GM18499 (cell line): ENCODE measurements around the gene OPN4.

Source experiments
- ATAC-seq: cut with Tn5 transposase; IDR thresholded peaks from one replicate; pipeline ENCODE4 v1.9.1; 2021; ENCODE audit warnings: moderate number of reproducible peaks; ENCODE audit not compliant: insufficient read depth, unreplicated experiment

Gene OPN4

DNA sequence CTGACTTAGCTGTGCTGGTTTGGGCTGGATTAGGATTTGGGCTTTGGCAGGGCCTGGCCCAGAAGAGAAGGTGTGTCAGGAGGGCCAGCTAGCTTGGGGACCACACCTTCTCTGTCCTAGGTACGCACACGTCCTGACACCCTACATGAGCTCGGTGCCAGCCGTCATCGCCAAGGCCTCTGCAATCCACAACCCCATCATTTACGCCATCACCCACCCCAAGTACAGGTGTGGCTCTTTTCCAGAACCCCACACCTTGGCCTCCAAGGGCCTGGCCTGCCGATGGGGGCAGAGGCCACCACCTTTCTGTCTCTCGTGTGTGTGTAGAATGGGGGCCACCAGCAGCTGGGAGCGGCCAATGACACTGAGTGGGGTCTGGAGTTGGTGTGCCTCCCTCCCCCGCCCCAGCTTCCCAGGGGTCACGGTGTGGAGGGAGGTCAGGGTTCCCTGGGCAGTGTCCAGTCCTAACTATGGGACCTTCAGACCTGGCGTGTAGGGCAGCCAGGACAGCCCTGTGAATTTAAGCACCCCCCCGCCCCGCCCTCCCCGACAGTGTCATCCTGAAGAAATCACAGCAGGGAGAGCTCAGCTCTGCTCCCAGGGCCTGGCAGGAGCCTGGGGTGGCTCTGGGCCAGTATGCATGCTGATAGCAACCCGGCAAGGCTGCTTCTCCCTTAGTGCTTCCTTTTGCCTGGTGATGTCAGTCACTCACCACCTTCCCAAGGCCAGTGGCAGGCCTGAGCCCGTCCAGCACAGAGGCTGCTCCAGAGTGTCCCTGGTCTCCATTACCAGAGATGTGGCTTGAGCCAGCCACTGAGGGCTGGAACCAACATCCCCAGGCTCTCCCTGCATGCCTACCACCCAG is 7.0 kb downstream of the OPN4 start:
- ATAC-seq, result no peak

DNA sequence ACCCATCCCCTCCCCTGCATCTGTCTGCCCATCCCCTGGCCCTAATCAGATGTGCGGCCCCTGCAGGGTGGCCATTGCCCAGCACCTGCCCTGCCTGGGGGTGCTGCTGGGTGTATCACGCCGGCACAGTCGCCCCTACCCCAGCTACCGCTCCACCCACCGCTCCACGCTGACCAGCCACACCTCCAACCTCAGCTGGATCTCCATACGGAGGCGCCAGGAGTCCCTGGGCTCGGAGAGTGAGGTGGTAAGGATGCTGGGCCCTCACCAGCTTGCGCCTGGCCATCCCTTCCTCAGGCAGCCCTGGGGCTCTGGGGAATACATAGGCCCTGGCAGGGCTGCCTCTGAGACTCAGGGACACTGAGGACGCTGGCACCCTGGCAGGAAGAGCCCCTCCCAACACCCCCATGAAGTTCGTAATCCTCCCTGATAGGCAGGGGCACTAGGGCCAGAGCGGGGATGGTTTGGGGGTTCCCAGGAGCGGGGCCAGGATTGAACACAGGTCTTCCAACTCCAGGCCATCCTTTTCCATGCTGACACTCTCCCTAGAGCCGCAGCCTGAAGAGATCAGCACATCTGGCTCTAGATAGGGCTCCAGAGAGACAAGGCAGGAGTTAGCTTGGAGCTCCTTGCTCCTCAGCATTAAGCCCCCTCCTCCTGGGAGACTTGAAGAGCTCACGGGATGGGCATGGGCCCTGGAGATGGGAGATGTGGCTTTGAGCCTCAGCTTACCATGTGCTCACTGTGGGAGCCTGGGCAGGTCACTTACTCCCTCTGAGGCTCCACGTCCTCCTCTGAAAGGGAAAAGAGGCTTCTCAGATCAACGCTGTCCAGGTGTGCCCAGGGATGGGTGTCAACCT is 8.1 kb downstream of the OPN4 start:
- ATAC-seq, result no peak

DNA sequence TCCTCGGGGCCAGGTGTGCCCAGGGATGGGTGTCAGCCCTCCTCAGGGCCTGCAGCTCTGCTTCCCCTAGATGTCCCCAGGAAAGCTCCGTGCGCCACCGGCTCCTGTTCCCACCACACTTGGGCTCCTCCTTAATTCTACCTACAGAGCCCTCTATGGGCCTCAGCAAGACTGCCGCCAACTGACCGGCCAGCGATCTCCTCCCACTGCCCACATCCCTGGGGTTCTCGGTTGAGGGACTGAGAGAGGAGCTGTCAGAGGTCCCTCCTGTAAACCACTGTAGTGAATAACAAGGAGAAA is 8.6 kb downstream of the OPN4 start:
- no peak for ATAC-seq

DNA sequence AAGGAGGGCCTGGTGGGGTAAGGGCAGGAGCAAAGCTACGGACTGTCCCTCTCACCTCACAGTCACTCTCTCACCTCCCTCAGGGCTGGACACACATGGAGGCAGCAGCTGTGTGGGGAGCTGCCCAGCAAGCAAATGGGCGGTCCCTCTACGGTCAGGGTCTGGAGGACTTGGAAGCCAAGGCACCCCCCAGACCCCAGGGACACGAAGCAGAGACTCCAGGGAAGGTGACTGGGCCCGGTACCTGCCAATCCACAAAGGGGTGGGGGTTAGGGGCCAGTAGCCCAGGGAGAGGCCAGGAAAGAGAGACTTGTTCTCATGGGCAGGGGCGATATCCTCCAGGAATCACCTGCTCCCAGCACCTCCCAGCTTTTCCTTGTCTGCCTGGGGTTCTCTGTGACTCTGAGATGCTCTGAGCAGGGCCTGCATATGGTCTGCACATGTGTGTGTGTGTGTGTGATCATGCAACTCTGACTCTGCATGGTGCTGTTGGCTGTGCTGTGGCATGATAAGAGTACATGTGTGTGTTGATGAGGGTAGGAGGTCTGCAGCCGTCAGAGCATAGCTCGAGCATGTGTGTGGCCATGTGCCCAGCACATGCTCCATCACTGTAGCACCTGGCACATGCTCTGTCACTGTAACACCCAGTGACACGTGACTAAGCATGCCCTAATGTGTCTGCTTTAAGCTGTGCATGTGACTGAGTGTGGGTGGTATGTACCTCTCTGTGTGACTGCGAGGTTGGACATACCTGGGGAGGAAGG is 9.4 kb downstream of the OPN4 start:
- ATAC-seq, result no peak

DNA sequence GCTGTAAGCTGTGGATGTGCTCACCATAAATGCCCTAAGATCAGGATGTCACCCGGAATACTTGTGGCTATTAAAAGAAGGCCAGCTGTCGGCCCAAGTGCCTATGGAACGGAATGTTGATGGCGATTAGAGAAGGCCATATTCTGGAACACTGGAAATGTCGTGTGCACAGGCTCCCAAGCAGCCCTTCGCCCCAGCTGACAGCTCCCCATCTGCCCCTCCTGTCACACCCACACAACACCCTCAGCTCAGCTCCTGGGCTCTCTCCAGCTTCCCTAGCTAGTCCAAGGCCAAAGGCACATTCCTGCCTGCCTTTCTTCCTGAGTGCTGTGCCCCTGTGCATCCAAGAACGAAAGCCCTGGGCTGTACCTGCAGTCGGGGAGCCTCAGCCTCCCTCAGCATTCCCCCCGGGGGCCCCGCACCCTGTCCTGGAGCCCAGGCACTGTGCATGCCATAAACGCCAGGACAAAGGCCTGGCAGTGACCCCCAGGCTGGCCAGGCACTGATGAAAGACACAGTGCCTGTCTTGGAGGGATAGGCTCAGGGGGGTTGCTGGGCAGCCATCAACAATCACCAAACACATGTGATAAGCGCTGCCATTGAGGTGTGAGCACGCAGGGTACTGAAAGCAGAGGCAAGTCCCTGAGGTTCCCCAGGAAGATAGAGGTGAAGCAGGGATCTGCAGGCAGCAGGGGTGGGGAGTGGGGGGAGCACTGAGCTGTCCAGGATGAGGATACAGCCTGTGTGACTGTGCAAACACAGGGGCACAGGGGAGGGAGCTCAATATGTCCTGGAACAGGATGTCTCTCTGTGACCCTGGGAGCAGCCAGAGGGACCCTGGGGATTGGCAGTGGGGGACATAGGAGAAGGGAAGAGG is 10.2 kb downstream of the OPN4 start:
- ATAC-seq, result no peak

DNA sequence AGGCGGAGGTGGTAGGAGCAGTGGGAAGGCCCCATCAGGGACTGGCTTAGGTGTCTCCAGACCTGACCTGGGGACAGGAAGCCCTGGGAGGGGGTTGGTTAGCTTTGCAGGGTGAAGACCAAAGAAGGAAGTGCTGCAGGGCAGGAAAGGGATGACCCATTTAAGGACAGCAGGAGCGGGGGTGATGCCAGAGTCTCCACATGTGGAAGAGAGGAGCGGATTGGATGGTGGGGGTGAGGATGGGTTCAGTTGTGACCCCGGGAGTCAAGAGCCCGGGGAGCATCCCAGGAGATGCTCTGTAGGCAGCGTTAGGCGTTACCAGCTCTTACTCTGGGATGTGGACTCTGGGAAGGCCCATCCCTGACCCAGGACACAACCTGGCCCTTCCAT is 10.9 kb downstream of the OPN4 start:
- ATAC-seq, result no peak

DNA sequence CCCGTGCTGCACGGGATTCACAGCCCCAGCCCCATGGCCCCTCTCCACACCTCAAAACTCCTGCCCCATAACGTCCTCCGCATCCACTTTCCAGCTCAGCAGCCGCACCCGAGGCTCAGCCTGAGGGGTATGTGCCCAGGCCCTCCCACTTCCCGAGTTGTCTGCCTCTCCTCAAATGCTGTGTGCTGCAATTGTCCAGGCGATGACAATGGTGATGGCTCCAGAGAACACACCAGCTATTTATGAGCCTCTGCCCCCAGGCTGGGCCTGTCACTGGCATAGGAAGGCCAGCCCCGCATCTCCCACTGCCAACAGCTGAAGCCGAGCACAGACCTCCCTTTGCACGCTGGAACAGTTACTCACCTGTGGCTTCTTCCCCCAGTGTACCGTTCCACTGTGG is 11.5 kb downstream of the OPN4 start:
- ATAC-seq, result no peak

DNA sequence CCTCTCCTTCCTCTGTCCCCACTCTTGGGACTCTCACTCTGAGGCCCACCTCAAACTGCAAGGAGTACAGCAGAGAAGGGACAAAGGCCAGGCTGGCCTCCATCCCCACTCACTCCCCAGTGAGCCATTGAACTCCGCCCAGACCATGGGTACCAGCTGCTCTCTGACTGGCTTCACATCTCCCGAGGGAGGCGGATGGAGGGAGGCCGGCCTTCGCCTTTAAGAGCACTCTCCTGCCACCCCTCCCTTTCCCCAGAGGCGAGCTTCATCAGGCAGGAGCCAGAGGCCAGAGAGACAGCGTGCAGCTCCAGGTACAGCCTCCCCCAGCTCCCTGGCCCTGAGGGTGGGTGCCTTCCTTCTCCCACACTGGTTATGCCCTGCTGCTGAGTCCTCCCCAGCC is 12.2 kb downstream of the OPN4 start:
- no peak for ATAC-seq

DNA sequence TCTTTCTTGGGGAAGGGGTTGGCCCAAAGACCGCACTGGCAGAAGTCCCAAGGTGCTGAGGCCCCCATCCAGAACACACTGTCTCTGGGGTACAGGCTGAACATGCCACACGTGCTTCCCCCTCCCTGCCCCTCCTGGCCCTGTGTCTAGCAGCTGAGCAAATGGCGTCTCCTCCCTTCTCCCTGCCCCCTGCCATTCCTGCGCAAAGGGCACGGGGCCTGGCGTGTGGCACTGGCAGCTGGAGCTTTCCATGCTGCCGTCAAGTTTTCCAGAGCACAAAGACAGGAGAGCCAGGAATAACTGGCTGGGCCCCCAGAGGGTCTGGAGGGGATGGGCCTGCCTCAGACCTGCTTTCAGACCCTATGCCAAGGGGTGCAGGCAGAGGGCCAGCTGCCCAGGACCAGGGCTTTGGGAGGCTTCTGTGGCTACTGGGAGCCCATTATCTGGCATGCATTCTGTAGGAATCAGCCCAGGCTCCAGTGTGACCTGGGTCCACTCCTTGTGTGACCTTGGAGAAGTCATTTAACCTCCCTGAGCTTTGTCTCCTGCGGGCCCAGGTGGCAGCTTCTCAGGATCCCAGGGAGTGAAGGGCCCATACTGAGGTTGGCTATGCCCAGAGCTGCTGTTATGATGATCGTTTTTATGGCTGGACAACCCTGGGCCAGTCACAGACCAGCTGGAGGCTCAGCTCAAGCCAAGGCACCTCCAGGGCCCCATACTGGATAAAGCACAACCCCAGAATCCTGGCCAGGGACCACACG is 13.3 kb downstream of the OPN4 start:
- no peak for ATAC-seq

DNA sequence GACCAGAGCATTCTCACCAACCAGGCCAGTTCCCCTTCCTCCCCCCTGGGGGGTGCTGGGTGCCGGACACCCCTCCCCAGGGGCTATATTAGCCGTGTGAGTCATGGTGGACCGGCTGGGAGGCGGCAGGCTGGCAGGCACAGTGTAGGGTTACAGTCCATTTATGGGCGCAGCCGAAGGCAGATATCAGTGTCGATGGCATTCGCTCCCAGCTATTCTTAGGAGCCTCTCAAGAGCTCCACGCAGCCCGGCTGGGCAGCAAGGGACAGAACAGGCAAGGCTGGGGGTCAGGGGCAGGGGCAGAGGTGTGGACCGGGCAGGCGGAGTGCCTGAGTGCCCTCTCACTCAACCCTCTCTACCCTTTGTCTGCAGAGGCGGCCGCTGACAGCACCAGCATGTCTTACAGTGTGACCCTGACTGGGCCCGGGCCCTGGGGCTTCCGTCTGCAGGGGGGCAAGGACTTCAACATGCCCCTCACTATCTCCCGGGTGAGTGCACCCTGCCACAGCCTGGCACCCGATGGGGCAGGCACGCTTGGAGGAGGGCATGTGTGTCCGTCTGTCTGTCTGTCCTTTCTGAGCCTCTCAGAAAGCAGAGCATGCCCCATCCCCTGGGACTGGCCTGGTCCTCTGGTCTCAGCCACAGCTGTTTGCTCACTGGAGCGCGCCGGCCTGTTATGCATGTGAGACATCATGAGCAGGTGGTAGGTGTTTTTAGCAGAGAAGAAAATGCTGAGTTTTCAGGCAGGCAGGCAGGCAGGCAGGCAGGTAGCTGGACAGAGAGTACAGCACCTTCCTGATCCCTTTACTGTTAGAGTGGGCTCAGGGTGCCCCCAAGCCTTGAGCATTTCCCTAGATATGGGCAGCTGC is 14.2 kb downstream of the OPN4 start, which contains the start of gene LDB3:
Gene LDB3, plus strand, starts transcription at position 215 of the 869 bp plus-strand sequence. Its CDS starts 181 bp downstream, at position 396.
- no peak for ATAC-seq

DNA sequence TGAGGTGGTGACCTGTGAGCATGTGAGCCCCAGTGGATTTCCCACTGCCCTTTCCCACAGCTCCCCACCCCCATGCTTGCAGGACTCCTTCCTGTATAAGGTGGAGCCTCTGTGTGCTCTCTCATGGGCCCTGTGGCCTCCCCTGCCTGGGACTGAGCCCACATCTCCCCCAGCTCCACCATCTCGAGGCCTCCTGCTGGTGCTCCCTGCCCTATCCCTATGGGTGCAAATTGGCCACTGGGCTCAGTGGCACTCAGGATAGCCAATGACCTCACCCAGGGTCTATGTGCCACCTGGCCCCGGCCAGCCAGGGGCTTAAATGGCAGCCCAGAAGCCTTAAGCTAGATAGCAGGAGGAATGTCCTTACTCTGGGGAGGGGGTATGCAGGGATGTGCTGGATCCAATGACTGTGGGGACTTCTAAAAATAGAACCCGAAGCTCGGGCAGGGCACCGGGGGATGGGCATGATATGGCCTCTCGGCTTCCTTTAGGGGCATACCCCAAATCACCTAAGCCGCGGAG is 16.0 kb downstream of the OPN4 start:
- no peak for ATAC-seq

DNA sequence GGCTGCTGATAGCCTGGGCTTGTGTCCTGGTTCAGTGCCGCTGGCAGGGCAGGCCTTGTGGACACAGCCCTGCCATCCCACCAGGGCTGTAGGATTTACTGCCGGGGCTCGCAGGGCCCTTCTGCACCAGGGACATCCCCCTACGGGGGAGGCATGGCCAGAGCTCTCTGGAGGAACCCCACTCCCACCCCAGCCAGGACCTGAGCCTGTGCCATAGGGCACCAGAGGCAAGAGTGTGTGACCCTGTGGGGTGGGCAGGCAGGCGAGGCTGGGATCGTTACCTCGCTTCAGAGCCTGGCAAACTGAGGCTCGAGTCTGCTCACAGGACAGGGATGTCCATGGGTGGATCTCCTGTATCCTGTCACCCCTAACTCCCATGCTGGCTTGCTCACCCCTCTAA is 16.5 kb downstream of the OPN4 start:
- ATAC-seq, result no peak

DNA sequence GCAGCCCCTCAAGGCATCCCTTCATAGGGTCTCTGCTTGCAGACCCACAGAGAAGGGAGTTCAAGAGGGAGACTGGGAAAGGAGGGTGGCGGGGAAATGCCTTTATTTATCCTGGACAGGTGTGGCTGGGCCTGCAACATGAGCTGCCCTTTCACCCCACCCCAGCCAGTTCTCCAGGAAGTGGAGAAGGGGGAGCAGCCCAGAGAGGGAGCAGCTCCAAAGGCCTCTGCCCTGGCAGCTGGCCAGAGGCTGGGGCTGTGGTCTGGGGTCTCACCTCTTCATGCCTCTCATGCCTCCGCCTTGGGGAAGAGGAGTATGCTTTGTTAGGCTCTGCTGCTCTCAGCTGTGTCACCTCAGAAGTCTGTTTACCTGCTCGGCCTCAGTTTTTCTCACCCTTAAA is 17.1 kb downstream of the OPN4 start:
- no peak for ATAC-seq

DNA sequence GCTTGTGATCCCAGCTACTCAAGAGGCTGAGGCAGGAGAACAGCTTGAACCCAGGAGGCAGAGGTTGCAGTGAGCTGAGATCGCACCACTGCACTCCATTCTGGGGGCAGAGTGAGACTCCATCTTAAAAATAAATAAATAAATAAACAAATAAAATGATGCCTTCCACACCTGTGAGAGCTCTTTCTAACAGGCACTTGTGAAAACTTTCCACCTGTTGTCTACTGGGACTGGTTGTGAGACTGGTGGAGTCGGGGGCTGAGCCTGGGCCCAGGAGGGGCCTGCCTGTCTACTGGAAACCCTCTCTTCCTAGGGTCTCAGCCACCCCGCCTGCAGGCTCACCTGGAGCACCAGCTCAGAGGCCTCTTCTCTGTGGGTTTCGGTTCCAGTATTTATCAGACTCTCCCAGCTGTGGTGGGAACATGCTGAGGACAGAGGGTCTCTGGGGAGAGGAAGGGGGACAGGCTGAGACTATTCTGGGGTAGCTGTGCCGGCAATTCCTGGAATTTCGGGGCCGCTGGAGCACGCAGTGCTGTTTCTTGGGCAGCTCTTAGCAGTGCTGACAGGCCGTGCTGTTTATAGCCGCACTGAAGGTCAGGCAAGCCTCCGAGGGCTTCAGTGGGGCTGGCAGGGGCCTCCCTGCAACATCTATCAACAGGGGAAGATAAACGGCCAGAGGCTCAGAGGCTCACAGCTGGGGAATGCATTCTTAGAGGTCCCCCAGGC is 17.8 kb downstream of the OPN4 start:
- ATAC-seq, result no peak

DNA sequence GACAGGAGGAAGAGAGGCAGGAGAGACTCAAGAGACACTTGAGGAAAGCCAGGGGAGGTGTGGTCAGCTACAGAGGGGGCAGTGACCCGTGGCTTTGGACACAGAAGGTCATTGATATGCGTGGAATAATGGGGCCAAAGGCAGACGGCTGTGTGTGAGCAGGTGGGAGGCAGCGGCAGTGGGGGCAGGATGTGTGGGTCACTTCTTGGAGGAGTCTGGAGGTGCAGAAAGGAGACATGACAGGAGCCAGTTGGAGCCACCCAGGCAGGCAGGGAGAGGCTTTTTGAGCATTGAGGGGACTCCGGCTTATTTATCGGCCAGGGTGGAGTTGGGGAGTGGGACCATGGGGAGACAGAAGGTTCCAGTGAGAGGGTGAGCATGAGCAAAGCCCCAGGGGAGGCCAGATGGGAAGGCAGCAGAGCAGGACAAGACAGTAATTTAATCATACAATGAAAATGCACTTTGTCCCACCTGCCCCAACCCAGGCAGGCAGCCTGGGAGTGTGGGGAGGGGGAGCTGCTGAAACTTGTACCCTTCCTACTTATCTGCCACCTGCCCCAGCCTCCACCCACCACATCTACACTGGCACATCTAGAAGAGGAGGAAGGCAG is 19.0 kb downstream of the OPN4 start:
- no peak for ATAC-seq

DNA sequence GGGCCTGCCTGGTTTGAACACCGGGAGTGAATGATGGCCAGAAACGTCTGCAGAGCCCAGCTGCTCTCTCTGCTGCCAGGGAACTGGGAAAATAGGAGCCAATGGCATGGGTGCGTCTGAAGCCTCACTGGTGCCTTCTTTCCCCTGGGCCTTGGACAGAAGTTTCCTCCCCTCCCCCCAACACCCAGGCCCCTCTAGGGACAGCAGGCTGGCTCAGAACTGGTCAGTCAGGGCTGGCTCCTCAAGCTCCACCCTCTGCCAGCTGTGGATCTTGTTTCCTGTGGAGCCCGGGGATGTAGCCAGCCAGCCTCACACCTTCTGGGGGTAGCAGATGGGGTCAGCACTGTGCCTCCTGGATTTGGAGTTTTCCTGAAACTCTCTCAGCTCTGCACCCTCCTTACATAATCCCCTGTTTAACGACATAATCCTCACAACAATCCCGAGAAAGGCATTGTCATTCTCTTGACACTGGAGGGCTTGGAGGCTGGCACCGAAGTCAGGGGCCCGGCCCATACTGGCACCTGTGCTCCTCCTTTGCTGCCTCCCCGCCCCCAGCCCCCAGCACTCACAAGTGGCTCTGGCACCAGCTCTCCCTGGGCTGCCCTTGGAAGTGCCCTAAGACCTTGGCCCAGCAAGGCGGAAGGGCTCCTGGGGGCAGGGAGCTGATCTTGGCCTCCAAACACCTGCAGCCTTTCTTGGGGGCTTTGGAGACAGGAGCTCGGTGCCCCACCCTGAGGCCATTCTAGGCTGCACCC is 19.7 kb downstream of the OPN4 start:
- ATAC-seq, result no peak
